B cell (primary cell): Measurements from ENCODE around the gene MUC20. TPM values are rescaled to one million over a fixed set of nuclear protein-coding genes. Genes with fewer than 3 reads are reported as not detected.

Experiments
- ATAC-seq: fragments of 200-7000 bp; cut with Tn5 transposase; one replicate; pipeline ENCODE4 v1.10.0; 2021; ENCODE audit warnings: low read depth, mild to moderate bottlenecking, moderate number of reproducible peaks, moderate library complexity
- CTCF ChIA-PET: fragments of 350-600 bp; sonication (Branson Sonifier 250); formaldehyde crosslinking; loops from one replicate; lab custom pipeline; 2021; ENCODE audit warnings: antibody characterized with exemption, inconsistent platforms; lab: Charles Lee
- POLR2A ChIA-PET: fragments of 350-600 bp; sonication (Branson Sonifier 250); formaldehyde crosslinking; loops from one replicate; lab custom pipeline; 2021; ENCODE audit warnings: antibody characterized with exemption; lab: Charles Lee
- DNase-seq: peaks from one replicate; pipeline ENCODE4 v3.0.0; 2013
- H2AFZ ChIP-seq: 2 replicates; pipeline ENCODE4 v1.6.1; 2012; ENCODE audit warnings: mild to moderate bottlenecking, low read depth, low read length; ENCODE audit not compliant: insufficient read depth, poor library complexity, severe bottlenecking
- H3K27ac ChIP-seq, 2 donors: 1 replicate in 1 of 2; 2 replicates in 1 of 2; pipeline ENCODE4 v1.5.1; 2012 to 2013; ENCODE audit warnings: low read length in 2 of 2, mild to moderate bottlenecking in 2 of 2, moderate library complexity in 1 of 2
- H3K27me3 ChIP-seq, 4 experiments: fragments of 200-600 bp in 1 of 4; sonication (generic) in 1 of 4; replicated peaks in 1 of 4; 1 replicate in 2 of 4; 2 replicates in 2 of 4; pipeline versions ENCODE4 v1.6.1 to v1.7.0; 2013 to 2016; ENCODE audit warnings: low read length in 3 of 4, mild to moderate bottlenecking in 2 of 4, mixed read lengths in 1 of 4, moderate library complexity in 1 of 4; ENCODE audit not compliant: insufficient read depth in 4 of 4, control insufficient read depth in 3 of 4; ENCODE audit errors: control extremely low read depth in 1 of 4
- H3K36me3 ChIP-seq, 2 experiments: replicated peaks in 1 of 2; 1 replicate in 1 of 2; 2 replicates in 1 of 2; pipeline versions ENCODE4 v1.6.1 to v1.7.1; 2013; ENCODE audit warnings: low read length in 1 of 2; ENCODE audit not compliant: insufficient read depth in 2 of 2, control insufficient read depth in 1 of 2; ENCODE audit errors: control extremely low read depth in 1 of 2, extremely low read depth in 1 of 2
- H3K4me1 ChIP-seq, 2 donors: fragments of 200-600 bp in 1 of 2; sonication (generic) in 1 of 2; 1 replicate in 1 of 2; 2 replicates in 1 of 2; pipeline versions ENCODE4 v1.5.1 to v1.6.1; 2013 to 2017; ENCODE audit warnings: low read length in 2 of 2; ENCODE audit not compliant: control insufficient read depth in 2 of 2, insufficient read depth in 2 of 2
- H3K4me2 ChIP-seq: replicated peaks from 2 replicates; pipeline ENCODE3; 2012; ENCODE audit warnings: mild to moderate bottlenecking, low read depth, low read length; ENCODE audit not compliant: poor library complexity, severe bottlenecking
- H3K4me3 ChIP-seq, 5 experiments: fragments of 200-600 bp in 1 of 5; sonication (generic) in 1 of 5; 1 replicate in 3 of 5; 2 replicates in 2 of 5; pipeline versions ENCODE4 v1.5.1 to v1.7.0; 2011 to 2016; ENCODE audit warnings: low read length in 4 of 5, mild to moderate bottlenecking in 4 of 5, low read depth in 2 of 5, control low read depth in 1 of 5, moderate library complexity in 1 of 5; ENCODE audit not compliant: insufficient read depth in 1 of 5; ENCODE audit errors: control extremely low read depth in 1 of 5, extremely low read depth in 1 of 5
- H3K79me2 ChIP-seq: fragments of 200-600 bp; sonication (generic); one replicate; pipeline ENCODE4 v1.6.0; 2016; ENCODE audit warnings: low read length; ENCODE audit not compliant: control insufficient read depth, insufficient read depth
- H3K9ac ChIP-seq: fragments of 200-600 bp; sonication (generic); 2 replicates; pipeline ENCODE4 v1.6.1; 2017; ENCODE audit warnings: mild to moderate bottlenecking, low read length, moderate library complexity
- H3K9me3 ChIP-seq, 3 donors: one replicate each; pipeline versions ENCODE4 v1.6.1 to v1.7.1; 2013; ENCODE audit warnings: low read length in 2 of 3; ENCODE audit not compliant: control insufficient read depth in 2 of 3, insufficient read depth in 1 of 3; ENCODE audit errors: control extremely low read depth in 1 of 3
- H4K20me1 ChIP-seq: 2 replicates; pipeline ENCODE4 v1.6.0; 2012; ENCODE audit warnings: mild to moderate bottlenecking, low read length; ENCODE audit not compliant: insufficient read depth, control insufficient read depth, poor library complexity, severe bottlenecking
- H3K27ac Mint-ChIP-seq: one replicate; pipeline ENCODE4 v1.8.0; 2021; ENCODE audit warnings: mixed read lengths
- H3K27me3 Mint-ChIP-seq: one replicate; pipeline ENCODE4 v1.8.0; 2021; ENCODE audit warnings: mixed read lengths
- H3K4me1 Mint-ChIP-seq: one replicate; pipeline ENCODE4 v1.8.0; 2021; ENCODE audit warnings: mixed read lengths
- H3K4me3 Mint-ChIP-seq: one replicate; pipeline ENCODE4 v1.8.0; 2021; ENCODE audit warnings: mixed read lengths
- H3K9me3 Mint-ChIP-seq: one replicate; pipeline ENCODE4 v1.8.0; 2022; ENCODE audit warnings: mixed read lengths; ENCODE audit not compliant: insufficient read depth
- EZH2 ChIP-seq: IDR thresholded peaks from 2 replicates; pipeline ENCODE4 v1.6.1; 2012; ENCODE audit warnings: borderline replicate concordance, low read depth, mild to moderate bottlenecking, moderate library complexity, low read length; ENCODE audit not compliant: insufficient read depth, poor library complexity, severe bottlenecking
- WGBS: methylation state at CpG from one replicate; pipeline ENCODE4 v1.1.5; 2013; ENCODE audit warnings: missing lambda C conversion rate; ENCODE audit not compliant: insufficient coverage; 5-methylcytosine and 5-hydroxymethylcytosine counted together
- intact Hi-C: fragments of 100-400 bp; cut with micrococcal nuclease; formaldehyde crosslinking; loops from one replicate; pipeline ENCODE4 v1.10.0; 2022
- polyA plus RNA-seq: library from polyadenylated mRNA; depleted of rRNA; stranded (reverse); fragments of >200 nt; gene quantifications from 2 replicates; pipeline ENCODE4 v1.2.3, GENCODE V29; 2012
- total RNA-seq, 2 donors: library from RNA; stranded (reverse); fragments of 120-200 nt in 1 of 2; gene quantifications; 1 replicate in 1 of 2; 2 replicates in 1 of 2; pipeline versions ENCODE4 v1.2.3 to v1.2.4, GENCODE V29; 2013 to 2022
- TF ChIP-seq, protein P1 (sequence below): fragments of 200-600 bp; IDR thresholded peaks from one replicate; pipeline ENCODE4 v1.8.0; 2022; ENCODE audit warnings: antibody characterized with exemption, mild to moderate bottlenecking

MUC20 gene
- total and polyA plus RNA-seq, 2 donors (not counting 1 experiment from before 2014, with no cell fraction given) = 11.0 to 15.6 TPM

DNA sequence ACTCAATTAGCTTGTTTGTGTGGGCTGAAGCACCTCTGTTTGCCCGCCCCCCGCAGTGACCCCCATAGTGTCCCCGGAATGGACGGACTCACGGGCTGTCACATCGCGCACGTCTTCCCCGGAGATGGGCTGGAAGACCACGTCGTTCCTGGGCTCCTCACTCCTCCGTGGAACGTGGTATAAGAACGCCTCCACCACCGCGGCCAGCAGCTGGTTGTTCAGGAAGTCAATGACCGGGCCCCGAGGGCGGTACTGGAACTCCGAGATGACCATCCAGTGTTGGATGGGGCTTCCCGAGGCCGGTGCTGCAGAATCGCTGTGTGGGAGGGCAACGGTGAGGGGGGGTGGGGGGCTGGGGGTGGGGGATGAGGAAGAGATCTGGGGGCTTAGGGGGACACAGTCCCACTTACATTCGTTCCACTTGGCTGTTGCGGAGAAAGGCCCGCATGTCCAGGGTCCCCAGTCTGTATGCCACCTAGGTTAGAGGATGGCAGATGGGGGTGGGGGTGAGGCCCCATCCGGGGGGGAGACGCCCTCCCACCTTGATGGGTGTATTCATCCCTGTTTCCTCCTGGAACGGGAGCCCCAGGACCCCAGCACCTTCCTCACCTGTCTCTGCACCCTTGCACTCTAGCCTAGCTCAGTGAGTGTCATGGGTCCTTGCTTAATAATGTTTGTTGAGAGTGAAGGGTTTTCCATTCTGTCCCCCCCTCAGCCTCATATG lies 30.2 kb downstream of the MUC20 start:
- Histone ChIP-seq H3K27me3 (peaks cover 0 to 24% (median 1%) of the 10 kb centered on the region in 4 experiments), H3K4me1 (peaks cover 3 to 5% of the 10 kb centered on the region in 2 donors), H3K9me3 (peaks cover 0 to 15% (median 0%) of the 10 kb centered on the region in 3 donors), H2AFZ (no peak overlapping the region), H3K79me2 (no peaks in the 10 kb centered on the region), H3K9ac (no peak overlapping the region), H4K20me1 (no peaks in the 10 kb centered on the region), H3K4me2 (no peak overlapping the region), H3K36me3 (no peaks in the 10 kb centered on the region), H3K27ac (no peak overlapping the region), H3K4me3 (no peak overlapping the region)
- DNase-seq (no peak), ATAC-seq (no peak)
- H3K4me3 Mint-ChIP-seq = no peak overlapping the region
- intact Hi-C loops = no loop called here
- POLR2A ChIA-PET = no interaction called here
- CTCF ChIA-PET = no interaction called here
- H3K27me3 Mint-ChIP-seq = peaks cover 33% of the 10 kb centered on the region
- H3K4me1 Mint-ChIP-seq = peaks cover 15% of the 10 kb centered on the region
- H3K27ac Mint-ChIP-seq = no peak overlapping the region
- TF ChIP-seq EZH2 = no peak
- TF ChIP-seq, protein P1, sequence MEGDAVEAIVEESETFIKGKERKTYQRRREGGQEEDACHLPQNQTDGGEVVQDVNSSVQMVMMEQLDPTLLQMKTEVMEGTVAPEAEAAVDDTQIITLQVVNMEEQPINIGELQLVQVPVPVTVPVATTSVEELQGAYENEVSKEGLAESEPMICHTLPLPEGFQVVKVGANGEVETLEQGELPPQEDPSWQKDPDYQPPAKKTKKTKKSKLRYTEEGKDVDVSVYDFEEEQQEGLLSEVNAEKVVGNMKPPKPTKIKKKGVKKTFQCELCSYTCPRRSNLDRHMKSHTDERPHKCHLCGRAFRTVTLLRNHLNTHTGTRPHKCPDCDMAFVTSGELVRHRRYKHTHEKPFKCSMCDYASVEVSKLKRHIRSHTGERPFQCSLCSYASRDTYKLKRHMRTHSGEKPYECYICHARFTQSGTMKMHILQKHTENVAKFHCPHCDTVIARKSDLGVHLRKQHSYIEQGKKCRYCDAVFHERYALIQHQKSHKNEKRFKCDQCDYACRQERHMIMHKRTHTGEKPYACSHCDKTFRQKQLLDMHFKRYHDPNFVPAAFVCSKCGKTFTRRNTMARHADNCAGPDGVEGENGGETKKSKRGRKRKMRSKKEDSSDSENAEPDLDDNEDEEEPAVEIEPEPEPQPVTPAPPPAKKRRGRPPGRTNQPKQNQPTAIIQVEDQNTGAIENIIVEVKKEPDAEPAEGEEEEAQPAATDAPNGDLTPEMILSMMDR = no peak
- 96% methylated on average over 13 of the region's 30 CpGs for WGBS
- H3K9me3 Mint-ChIP-seq = no peaks in the 10 kb centered on the region

DNA sequence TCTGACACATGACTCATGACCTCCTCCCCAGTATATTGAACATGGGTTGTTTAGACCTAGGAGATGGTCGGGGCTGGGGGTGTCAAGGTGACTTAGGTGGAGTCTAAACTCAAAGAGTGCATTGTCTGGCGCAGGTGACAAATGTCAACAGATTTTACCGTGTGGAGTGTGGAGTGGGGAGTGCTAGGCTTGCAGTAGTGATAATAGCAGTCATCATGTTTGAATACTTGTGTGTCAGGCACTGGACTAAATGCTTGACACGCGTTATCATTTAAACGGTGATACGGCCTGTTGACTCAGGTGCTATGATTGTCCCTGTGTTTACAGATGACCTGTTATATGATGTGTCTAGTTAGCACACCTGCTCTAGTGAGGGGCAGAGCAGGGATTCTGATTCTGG lies 30.8 kb downstream of the MUC20 start:
- no peak overlapping the region for H3K4me3 ChIP-seq
- no peak overlapping the region for H3K27ac ChIP-seq
- ChIA-PET POLR2A (no interaction called here), CTCF (no interaction called here)
- ATAC-seq = no peak
- intact Hi-C loops = no loop called here
- no peaks in the 10 kb centered on the region for H3K36me3 ChIP-seq
- H3K79me2 ChIP-seq = no peaks in the 10 kb centered on the region
- Mint-ChIP-seq H3K27me3 (peaks cover 35% of the 10 kb centered on the region), H3K4me1 (peaks cover 15% of the 10 kb centered on the region), H3K27ac (no peak overlapping the region), H3K9me3 (no peaks in the 10 kb centered on the region), H3K4me3 (no peak overlapping the region)
- H3K4me1 ChIP-seq = peaks cover 3 to 5% of the 10 kb centered on the region in 2 donors
- H3K9me3 ChIP-seq = peaks cover 0 to 15% (median 0%) of the 10 kb centered on the region in 3 donors
- no peaks in the 10 kb centered on the region for H4K20me1 ChIP-seq
- H3K4me2 ChIP-seq = no peak overlapping the region
- H3K9ac ChIP-seq = no peak overlapping the region
- peaks cover 0 to 21% (median 1%) of the 10 kb centered on the region in 4 experiments for H3K27me3 ChIP-seq
- H2AFZ ChIP-seq = no peak overlapping the region
- WGBS = 87% methylated on average over 6 of the region's 7 CpGs
- TF ChIP-seq, protein P1 = no peak
- no peak for TF ChIP-seq EZH2
- no peak for DNase-seq
